Smooth muscle cell of the umbilical artery (primary cell): Measurements from ENCODE around the gene SETDB1. TPM values are rescaled to one million over a fixed set of nuclear protein-coding genes. Genes with fewer than 3 reads are reported as not detected.

Experiments used
- total RNA-seq: library from RNA; depleted of rRNA; stranded (reverse); fragments of >200 nt; gene quantifications from 2 replicates; pipeline ENCODE4 v1.2.3, GENCODE V29; 2014

SETDB1 gene
- total RNA-seq, result 27.9 and 31.2 TPM in 2 replicates

DNA sequence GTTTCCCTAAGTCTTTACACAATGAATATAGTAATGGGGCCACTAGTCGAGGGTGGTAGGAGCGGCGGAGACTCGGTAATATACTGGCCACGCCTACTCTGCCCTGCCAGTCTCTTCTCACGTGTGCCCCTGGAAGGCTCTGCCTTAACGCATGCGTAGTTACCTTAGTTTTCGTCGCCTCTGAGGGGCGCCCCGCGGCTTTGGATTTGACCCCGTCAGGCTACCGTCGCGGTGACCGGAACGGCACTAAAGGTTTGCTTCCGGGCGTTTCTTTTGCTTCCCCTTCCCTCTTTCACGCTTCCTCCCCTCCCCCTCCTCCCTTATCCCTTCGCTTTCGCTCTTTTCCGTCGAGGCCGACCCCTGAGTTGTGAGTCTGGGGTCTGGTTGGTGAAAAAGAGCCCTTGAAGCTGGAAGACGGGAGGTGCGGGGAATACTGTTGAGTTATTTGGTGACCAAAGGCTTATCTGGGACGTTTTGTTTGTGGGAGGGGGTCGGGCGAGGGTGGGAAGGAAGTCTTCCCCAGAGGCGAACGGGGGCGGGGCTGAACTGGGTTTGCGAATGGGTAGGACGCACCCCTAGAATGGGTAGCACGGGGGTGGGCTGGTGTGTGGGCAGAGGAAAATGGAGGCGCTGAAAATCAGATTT is at the start of gene SETDB1:
SETDB1 (plus strand) TSS at position 267 of the 645 bp plus-strand sequence. CDS start 1,352 bp downstream, outside the sequence.

DNA sequence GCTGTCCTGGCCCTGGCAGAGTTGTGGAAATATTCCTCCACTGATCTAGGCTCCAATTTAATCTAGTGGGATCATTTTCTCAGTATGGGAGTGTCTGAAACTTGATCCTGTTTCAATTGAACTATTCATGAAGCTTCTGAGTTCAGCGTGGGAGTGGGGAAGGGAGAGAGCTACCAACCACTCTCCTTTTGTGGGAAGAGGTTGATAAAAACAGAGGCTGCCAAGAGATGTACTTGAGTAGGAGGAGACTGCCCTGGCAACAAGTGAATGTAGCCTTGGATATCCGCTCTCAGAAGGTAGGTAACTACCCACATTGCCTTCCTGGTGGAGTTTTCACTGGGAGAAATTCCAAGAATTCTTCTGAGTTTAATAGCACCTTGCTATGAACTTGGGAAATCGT is 39.1 kb upstream of the SETDB1 start, which contains the start of gene CTXND2:
CTXND2 (plus strand) TSS at position 119 of the 400 bp plus-strand sequence. CDS start 25,179 bp downstream, outside the sequence.

DNA sequence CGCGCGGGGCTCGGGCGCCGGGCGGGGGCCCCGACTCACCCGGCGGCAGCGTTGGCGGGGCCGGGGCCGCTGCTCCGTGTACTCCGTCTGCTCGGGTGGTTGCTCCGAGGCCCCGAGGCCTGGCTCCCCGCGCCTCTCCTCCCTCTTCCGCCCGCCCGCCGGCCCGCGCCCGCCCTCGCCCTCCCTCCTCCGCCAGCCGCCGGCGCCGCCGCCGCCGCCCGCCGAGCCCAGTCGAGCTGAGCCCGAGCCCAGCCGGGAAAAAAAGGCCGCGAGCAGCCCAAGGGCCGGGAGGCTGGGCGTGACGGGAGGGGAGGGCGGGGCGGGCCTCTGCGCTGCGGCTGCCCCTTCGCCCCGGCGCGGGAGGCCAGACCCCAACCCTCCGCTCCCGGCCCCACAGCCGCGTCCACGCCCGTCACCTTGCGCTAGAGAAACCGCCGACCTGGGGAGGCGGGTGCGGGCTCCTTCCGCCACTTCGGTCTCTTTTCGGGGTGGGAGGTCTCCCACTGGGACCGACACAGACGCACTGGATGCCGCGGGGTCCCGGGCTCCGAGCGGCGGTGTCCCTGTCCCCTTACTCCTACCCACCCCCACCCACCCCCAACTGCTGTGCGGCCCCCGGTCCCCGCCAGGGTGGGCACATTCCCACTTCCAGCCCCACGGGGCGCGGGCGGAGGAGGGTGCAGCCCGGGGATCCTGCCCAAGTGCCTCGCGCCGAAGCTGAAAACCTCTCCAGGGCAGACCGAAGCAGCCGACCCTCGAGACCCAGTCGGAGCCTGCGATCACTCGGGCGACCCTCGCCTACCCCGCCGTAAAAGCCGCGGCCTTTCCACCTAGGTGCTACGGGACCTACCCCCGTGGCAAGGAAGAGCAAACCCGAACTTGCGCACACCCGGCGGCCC is 48.7 kb downstream of the SETDB1 start, which contains the start of gene CERS2:
CERS2 (minus strand) TSS at position 256 of the 899 bp plus-strand sequence. CDS start 5,745 bp downstream, outside the sequence.

DNA sequence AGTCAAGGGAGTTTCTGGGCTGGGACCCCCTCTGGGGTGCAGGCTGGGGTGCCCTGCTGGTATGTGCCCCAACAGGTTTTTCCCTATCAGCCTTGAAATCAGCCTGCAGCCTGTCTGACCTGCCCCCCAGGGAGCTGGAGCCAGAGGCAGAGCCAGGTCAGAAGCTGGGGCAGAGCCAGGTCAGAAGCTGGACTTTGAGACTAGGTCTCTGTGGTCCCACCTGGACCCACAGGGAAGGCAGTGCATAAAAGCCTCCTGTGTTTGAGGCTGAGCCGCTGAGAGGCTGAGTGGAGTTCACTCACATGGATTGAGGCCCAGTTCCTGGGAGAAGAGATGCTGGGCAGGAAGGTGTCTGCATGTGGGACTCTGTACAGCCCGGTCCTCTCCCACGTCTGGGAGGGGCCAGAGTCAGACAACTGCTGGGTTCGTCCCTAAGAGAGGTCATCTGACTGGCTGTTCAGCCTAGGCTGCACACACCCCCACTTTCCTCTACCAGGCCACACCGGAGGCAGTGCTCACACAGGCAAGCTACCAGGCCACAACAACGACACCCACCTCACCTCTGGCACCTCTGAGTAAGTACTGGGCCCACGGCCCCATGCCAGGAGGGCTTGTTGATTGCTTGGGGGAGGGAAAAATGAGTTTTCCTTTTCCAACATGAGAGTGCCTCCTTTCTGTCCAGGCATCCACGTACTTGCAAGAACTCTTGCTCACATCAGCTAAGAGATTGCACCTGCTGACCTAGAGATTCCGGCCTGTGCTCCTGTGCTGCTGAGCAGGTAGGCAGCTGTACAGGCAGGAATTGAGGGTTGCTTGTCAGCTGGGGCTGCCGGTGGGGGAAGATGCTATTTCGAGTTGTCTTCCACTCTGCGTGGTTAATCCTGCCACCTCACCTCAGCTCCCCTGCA is 55.9 kb downstream of the SETDB1 start, which contains the start of gene ANXA9:
ANXA9 (plus strand) TSS at position 488 of the 908 bp plus-strand sequence. CDS start 814 bp downstream, outside the sequence.

DNA sequence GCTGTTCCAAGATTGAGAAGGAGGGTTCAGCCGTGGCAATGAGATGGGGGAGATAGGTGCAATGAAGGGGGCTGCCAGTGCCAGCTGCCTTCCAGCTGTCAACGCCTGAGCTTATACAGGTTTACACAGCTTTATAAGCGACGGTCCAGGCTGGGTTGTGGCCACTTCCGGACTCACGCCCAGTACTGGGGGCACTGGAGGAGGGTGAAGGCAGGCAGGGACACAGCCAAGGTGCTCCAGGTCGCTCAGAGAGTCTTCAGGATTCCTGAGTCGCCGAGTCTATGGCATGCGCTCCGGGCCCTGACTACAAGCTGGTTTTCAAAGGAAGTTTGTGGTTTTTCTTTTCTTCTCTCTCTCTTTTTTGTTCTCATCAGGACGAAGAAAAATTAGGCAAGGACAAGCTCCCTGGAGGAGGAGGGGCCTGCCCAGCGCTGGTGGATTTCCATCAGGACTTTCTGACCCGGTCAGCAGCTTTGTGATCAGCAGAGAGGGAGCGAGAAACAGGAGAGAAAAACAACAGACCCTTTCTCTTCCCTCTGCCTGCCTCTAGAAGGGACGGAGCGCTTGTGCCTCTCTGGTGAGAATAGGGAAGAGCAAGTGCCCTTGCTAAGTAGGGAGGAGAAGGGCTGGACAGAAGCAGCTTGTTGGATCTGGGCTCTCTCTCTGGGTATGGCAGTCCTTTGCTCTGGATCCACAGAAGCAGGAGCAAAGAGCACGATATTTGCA is 80.3 kb downstream of the SETDB1 start, which contains the start of gene MINDY1:
MINDY1 (minus strand) TSS at position 576 of the 726 bp plus-strand sequence. CDS start 4,285 bp downstream, outside the sequence.

DNA sequence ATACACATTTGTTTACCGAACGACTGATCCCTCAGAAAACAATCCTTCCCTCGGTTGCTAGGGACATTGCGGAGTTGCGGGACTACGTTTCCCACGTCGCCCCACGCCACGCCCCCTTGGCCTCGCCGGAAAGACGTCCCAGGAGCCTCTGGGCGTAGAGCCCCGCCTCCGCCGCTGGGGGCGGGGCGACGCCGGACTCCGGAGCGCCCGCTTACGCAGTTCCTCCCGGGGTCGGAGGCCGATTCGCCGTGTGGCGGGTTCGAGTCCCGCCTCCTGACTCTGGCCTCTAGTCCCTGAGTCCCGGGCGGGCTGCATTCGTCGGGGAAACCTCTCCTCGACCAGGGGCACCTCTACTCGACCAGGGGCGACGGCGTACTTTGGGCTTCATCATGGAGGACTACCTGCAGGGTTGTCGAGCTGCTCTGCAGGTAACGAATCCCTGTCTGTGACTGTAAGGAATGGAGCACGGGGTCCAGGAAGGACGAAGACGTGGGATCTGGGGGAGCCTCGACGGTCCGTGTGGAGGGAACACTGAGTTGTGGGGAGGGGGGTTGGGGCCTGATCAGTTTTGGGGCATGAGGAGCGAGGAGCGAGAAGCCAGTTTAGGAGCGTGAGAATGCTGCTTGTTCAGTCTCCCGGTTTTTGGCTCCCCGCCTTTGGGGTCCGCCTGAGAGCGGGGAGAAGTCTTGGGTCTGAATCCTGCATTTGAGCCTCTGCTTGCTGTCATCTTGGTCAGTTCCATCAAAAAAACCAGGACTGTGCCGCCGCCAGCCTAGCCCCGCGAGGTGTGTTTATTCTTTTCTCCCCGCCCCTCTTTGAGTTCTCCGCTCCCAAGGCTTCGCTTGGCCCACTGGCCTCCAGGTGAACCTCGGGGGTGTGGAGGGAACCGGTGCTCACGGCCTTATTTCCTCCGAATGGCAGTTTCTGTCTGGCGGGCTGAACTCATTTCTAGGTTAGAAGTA is 82.4 kb downstream of the SETDB1 start, which contains the start of gene PRUNE1:
PRUNE1 (plus strand) TSS at position 206 of the 962 bp plus-strand sequence; CDS start at position 390, 184 bp downstream.

Other genes starting within 250 kb of the SETDB1 start
- 10.4 and 13.2 TPM in 2 replicates for gene GOLPH3L, start 229.2 kb upstream of the SETDB1 start, total RNA-seq
- 0.59 TPM in 1 of 2 replicates, not detected in the other for gene HORMAD1, start 205.5 kb upstream of the SETDB1 start, total RNA-seq
- gene CTSS, start 160.6 kb upstream of the SETDB1 start, total RNA-seq, result 2.2 and 4.2 TPM in 2 replicates
- 3.9 and 5.0 TPM in 2 replicates for gene CTSK, start 118.1 kb upstream of the SETDB1 start, total RNA-seq
- 38.9 and 48.9 TPM in 2 replicates for gene ARNT, start 49.8 kb upstream of the SETDB1 start, total RNA-seq
- gene CTXND2, start 39.2 kb upstream of the SETDB1 start, total RNA-seq, result not detected in 2 replicates
- 67.4 and 80.4 TPM in 2 replicates for gene CERS2, start 48.5 kb downstream of the SETDB1 start, total RNA-seq
- 0.05 TPM in 1 of 2 replicates, not detected in the other for gene ANXA9, start 55.9 kb downstream of the SETDB1 start, total RNA-seq
- gene MINDY1, start 80.5 kb downstream of the SETDB1 start, total RNA-seq, result 4.5 and 8.2 TPM in 2 replicates
- gene PRUNE1, start 82.1 kb downstream of the SETDB1 start, total RNA-seq, result 5.0 and 8.0 TPM in 2 replicates
- gene BNIPL, start 110.2 kb downstream of the SETDB1 start, total RNA-seq, result 0.14 and 0.30 TPM in 2 replicates
- gene C1orf56, start 121.4 kb downstream of the SETDB1 start, total RNA-seq, result 1.2 and 1.5 TPM in 2 replicates
- gene CDC42SE1, start 133.3 kb downstream of the SETDB1 start, total RNA-seq, result 59.4 and 63.3 TPM in 2 replicates
- 12.5 and 16.1 TPM in 2 replicates for gene MLLT11, start 134.0 kb downstream of the SETDB1 start, total RNA-seq
- 10.1 and 10.6 TPM in 2 replicates for gene GABPB2, start 144.4 kb downstream of the SETDB1 start, total RNA-seq
- 0.89 and 1.7 TPM in 2 replicates for gene SEMA6C, start 220.3 kb downstream of the SETDB1 start, total RNA-seq
- gene TNFAIP8L2, start 230.3 kb downstream of the SETDB1 start, total RNA-seq, result not detected in 2 replicates
- gene LYSMD1, start 239.5 kb downstream of the SETDB1 start, total RNA-seq, result 4.8 and 8.0 TPM in 2 replicates
- gene SCNM1, start 239.8 kb downstream of the SETDB1 start, total RNA-seq, result 16.2 and 20.5 TPM in 2 replicates
- not detected in 2 replicates for gene TMOD4, start 249.6 kb downstream of the SETDB1 start, total RNA-seq